ENCODE data around the gene SHE.

DNA sequence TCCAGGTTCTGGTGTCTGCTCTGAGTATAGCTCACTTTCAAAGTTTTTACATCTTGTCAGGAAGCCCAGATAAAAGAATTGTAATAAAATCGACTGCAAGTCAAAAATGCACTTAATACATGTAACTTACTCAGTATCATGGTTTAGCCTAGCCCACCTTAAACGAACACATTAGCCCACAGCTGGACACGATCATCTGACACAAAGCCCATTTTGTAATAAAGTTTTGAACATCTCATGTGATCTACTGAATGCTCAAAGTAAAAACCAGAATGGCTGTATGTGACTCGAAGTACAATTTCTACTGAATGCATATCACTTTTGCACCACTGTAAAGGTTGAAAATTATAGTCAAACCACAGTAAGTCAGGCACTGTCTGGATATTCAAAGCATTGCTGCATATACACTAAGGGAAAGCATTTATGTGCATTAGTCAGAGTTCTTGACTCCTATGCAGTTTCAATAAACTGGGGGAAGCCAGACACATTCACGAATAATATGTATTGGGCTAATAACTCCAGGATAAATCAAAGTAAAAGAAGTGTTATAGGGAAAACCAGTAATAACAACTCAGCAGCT lies 12.4 kb downstream of the SHE start:
- TF ChIP-seq, protein P1, sequence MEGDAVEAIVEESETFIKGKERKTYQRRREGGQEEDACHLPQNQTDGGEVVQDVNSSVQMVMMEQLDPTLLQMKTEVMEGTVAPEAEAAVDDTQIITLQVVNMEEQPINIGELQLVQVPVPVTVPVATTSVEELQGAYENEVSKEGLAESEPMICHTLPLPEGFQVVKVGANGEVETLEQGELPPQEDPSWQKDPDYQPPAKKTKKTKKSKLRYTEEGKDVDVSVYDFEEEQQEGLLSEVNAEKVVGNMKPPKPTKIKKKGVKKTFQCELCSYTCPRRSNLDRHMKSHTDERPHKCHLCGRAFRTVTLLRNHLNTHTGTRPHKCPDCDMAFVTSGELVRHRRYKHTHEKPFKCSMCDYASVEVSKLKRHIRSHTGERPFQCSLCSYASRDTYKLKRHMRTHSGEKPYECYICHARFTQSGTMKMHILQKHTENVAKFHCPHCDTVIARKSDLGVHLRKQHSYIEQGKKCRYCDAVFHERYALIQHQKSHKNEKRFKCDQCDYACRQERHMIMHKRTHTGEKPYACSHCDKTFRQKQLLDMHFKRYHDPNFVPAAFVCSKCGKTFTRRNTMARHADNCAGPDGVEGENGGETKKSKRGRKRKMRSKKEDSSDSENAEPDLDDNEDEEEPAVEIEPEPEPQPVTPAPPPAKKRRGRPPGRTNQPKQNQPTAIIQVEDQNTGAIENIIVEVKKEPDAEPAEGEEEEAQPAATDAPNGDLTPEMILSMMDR (IDR thresholded peaks at IDR 0.05; ENCODE audit: low read length), result no peak
- no peak for TF ChIP-seq EZH2phosphoT487 (IDR thresholded peaks at IDR 0.05; ENCODE audit: low read length)
